Inflammatory macrophage (primary cell): ENCODE data around the gene SETD3.

Source experiments
- DNase-seq, 2 donors: peaks; one replicate each; pipeline ENCODE4 v3.0.0-alpha.2; 2020 to 2022

Gene SETD3

GRCh38 chr14:99497341-99497740, 16.7 kb upstream of the SETD3 start:
- no peak for DNase-seq

GRCh38 chr14:99484106-99484505, 3.4 kb upstream of the SETD3 start:
- DNase-seq = no peak

- peak; percentile 44 to 49 for DNase-seq
Observed at GRCh38 chr14:99481745-99482099, 1.1 kb upstream of the SETD3 start.

- peak; percentile 100 for DNase-seq
Observed at GRCh38 chr14:99480917-99481744, 472 bp upstream of the SETD3 start, which contains the start of gene CCNK. Gene CCNK, plus strand, starts transcription at chr14:99481409. Its CDS starts 11,269 bp downstream, at chr14:99492678.

GRCh38 chr14:99479160-99479905, 1.3 kb downstream of the SETD3 start:
- DNase-seq = no peak

GRCh38 chr14:99478128-99478527, 2.5 kb downstream of the SETD3 start:
- no peak for DNase-seq

- DNase-seq = peak; percentile 75 to 81
Observed at GRCh38 chr14:99476864-99477263, 3.8 kb downstream of the SETD3 start.

GRCh38 chr14:99475660-99476059, 5.0 kb downstream of the SETD3 start:
- DNase-seq = no peak

GRCh38 chr14:99475179-99475578, 5.5 kb downstream of the SETD3 start:
- no peak for DNase-seq

- no peak for DNase-seq
Observed at GRCh38 chr14:99473458-99473857, 7.2 kb downstream of the SETD3 start.

GRCh38 chr14:99472937-99473336, 7.7 kb downstream of the SETD3 start:
- no peak for DNase-seq

GRCh38 chr14:99471731-99472130, 8.9 kb downstream of the SETD3 start:
- DNase-seq = no peak

- no peak for DNase-seq
Observed at GRCh38 chr14:99468836-99469592, 11.6 kb downstream of the SETD3 start.

GRCh38 chr14:99468081-99468480, 12.6 kb downstream of the SETD3 start:
- no peak for DNase-seq

- DNase-seq = no peak
Observed at GRCh38 chr14:99467336-99468078, 13.2 kb downstream of the SETD3 start.

GRCh38 chr14:99466758-99467157, 13.9 kb downstream of the SETD3 start:
- no peak for DNase-seq

GRCh38 chr14:99465288-99465687, 15.4 kb downstream of the SETD3 start:
- no peak for DNase-seq

- no peak for DNase-seq
Observed at GRCh38 chr14:99463974-99464373, 16.7 kb downstream of the SETD3 start.

GRCh38 chr14:99462210-99462609, 18.4 kb downstream of the SETD3 start:
- DNase-seq = peak in 1 of 2 donors; percentile 3

GRCh38 chr14:99461411-99462085, 19.1 kb downstream of the SETD3 start:
- DNase-seq = no peak

- no peak for DNase-seq
Observed at GRCh38 chr14:99460793-99461192, 19.9 kb downstream of the SETD3 start.
